Activated CD4-positive, CD25-positive, alpha-beta regulatory T cell (primary cell): Measurements from ENCODE around the gene PALS2.

Experiments used
- DNase-seq, 4 experiments: peaks; one replicate each; lab custom pipeline; 2025; lab: John Stamatoyannopoulos, UW

PALS2 gene

GRCh38 chr7:24591152-24591551 lies 17.9 kb downstream of the PALS2 start:
- no peak for DNase-seq

- DNase-seq, result no peak
Observed at GRCh38 chr7:24595671-24596418, 22.6 kb downstream of the PALS2 start.

- no peak for DNase-seq
Observed at GRCh38 chr7:24597014-24597413, 23.8 kb downstream of the PALS2 start.

DNA sequence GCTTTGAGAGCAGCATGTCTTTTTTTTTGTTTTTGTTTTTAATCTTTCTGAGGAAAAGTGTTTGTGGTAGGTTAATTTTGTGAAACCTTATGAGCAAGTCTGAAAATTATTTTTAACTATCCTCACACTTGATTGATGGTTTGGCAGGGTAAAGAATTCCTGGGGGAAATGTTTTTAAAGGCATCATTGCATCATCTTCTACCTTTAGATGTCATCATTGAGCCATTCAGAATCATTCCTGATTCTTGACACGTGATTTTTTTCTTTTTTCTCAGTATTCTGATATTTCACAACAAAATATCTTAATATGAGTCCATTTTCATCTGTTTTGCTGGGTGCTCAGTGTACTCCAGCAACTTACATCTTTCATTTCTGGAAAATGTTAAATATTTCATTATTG lies 28.3 kb downstream of the PALS2 start:
- DNase-seq, result no peak

GRCh38 chr7:24602860-24603456 lies 29.7 kb downstream of the PALS2 start:
- no peak for DNase-seq

GRCh38 chr7:24604630-24605029 lies 31.4 kb downstream of the PALS2 start:
- no peak for DNase-seq

GRCh38 chr7:24608504-24608903 lies 35.3 kb downstream of the PALS2 start:
- DNase-seq, result no peak

DNA sequence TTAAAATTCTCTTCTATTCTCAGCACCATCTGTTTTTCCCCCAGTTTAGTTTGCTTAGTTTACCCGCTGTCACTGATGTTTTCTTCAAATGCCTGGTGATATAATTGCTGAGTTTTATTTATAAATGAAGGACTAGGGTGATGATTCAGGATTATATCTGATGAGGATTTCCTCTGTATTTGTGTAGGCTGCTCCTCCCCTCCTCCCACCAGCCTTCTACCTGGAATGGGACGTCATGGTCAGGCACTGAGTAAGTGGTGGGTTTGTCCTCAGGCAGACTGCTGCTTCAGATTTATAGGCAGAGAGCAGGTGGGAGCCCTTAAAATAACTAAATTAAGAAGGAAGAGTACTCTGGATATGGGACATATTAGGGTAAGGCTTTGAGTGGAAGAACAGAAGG lies 35.8 kb downstream of the PALS2 start:
- DNase-seq, result no peak

- DNase-seq, result no peak
Observed at GRCh38 chr7:24609570-24609969, 36.3 kb downstream of the PALS2 start.

DNA sequence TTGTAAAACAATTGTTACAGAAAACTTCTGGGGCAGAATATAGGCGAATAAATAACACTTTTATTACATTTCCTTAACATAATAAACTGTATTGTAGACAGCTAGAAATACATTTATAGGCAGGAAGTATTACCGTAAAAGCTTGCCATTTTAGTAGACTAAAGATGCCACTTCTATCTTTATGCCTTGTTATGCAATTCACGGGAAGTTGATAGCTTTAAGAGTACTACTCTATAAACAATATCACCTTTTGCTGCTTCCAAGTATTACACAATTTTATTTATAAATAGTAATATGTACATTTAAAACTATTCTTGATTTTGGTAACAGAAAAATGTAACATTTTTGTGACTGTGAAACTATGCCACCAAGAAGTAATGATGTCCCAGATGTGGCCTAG lies 37.9 kb downstream of the PALS2 start:
- DNase-seq, result no peak

GRCh38 chr7:24617957-24618616 lies 44.8 kb downstream of the PALS2 start:
- DNase-seq, result no peak

GRCh38 chr7:24619978-24620377 lies 46.7 kb downstream of the PALS2 start:
- DNase-seq, result no peak

- DNase-seq, result no peak
Observed at GRCh38 chr7:24622646-24623182, 49.5 kb downstream of the PALS2 start.
